Ovary (tissue), 3 donors: ENCODE results near the gene GCC1.

Experiments
- CTCF ChIP-seq, 3 donors: fragments of 450-650 bp in 2 of 3; fragments of 200-600 bp in 1 of 3; IDR thresholded peaks; one replicate each; pipeline versions ENCODE4 v1.5.1 to v1.8.0; 2016 to 2022; ENCODE audit warnings: antibody characterized with exemption in 3 of 3, mild to moderate bottlenecking in 1 of 3
- EP300 ChIP-seq: sonication (generic); formaldehyde crosslinking; IDR thresholded peaks from one replicate; pipeline ENCODE4 v1.6.1; 2017; ENCODE audit warnings: antibody characterized with exemption
- POLR2A ChIP-seq: fragments of 450-650 bp; IDR thresholded peaks from one replicate; pipeline ENCODE4 v1.6.1; 2017; ENCODE audit warnings: antibody characterized with exemption, mild to moderate bottlenecking, moderate library complexity
- donor health status: DM: no; HTN: no; CAD: no.

- TF ChIP-seq POLR2A (peak; percentile 57), CTCF (IDR thresholded peaks at IDR 0.05) (no peak), EP300 (no peak)
Observed at GRCh38 chr7:127588019-127588696, 2.8 kb upstream of the GCC1 start, which contains the start of gene ARF5.
